Activated T-cell treated with anti-CD3 and anti-CD28 coated beads for 4 hours (primary cell): ENCODE measurements around the gene CD81.

Experiments used
- DNase-seq: peaks from one replicate; pipeline ENCODE4 v3.0.0-alpha.2; 2020

CD81 gene

DNA sequence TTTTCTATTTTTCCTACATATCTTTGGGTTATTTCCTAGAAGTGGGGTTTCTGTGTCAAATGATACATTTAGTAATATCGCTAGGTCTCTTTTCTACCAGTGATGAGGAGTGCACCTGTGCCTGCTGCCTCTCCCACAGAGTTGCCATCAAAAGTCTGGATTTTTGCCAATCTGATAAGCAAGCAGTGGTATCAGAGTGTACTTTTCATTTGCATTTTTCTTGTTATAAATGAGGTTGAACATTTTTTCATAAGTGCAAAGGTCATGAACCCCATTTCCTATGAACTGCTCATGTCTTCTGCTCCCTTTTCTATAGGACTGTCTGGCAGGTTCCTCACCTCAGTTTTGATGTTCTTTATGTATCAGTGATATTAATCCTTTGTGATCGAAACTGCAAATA is 65.5 kb downstream of the CD81 start:
- no peak for DNase-seq

DNA sequence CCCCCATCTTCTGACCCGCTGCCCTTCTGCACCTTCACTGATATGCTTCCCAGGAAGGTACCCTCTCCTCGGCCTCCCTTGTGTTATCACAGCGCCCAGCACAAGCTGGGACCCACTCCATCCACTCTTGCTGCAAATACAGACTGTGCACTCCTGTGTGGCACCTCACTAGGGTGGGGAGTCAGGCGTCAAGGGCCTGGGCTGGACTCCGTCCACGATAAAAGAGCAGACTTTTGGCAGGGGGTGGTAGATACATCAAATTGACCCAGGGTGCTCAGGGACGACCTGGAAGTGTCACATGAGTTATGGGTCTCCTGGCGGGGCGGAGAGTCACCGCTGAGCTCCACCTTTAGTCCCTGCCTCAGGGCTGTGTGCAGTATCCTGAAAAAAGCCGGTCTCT is 66.3 kb downstream of the CD81 start:
- no peak for DNase-seq

DNA sequence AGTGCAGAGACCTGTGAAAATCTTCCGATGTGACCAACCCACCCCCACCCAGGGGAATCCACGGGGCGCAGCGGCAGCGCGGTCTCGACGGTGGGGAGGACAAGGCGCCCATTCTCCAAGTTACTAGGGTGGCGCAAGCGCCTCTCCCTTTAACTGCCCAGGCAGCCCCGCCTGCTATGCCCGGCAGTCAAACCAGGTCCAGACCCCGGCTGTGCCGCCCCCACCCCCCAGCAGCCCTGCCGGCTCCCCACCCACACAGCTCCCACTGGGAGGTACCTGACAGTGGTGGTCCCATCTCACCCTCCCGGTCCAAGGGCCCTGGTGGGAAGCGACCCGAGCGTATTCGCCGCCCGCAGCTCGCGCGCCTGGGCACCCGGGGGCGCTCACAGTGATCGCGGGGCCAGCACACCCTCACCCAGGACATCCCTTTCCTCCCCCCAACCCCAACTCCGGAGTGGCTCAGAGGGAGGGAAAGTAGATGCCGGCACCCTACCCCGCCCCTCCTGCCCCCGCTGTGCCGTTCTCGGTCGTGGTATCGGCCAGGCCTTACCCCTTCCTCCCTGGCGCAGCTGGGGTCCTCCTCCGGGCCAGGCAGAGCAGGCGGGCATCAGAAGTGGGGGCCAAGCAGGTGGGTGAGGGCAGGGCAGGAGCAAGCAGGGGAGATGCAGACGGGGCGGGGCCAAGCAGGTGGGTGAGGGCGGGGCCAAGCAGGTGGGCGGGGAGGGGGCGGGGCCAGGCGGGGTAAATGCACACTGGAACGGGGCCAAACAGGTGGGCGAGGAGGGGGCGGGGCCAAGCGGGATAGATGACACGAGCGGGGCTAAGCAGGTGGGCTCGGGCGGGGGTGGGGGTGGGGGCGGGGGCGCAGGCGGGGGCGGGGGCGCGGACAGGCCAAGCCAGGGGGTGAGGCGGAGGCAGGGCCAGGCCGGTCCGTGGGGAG is 67.0 kb downstream of the CD81 start, which contains the start of gene TRPM5:
TRPM5 (minus strand) TSS at position 634 of the 940 bp plus-strand sequence. CDS start 21,478 bp downstream, outside the sequence.
- DNase-seq = peak; percentile 83

DNA sequence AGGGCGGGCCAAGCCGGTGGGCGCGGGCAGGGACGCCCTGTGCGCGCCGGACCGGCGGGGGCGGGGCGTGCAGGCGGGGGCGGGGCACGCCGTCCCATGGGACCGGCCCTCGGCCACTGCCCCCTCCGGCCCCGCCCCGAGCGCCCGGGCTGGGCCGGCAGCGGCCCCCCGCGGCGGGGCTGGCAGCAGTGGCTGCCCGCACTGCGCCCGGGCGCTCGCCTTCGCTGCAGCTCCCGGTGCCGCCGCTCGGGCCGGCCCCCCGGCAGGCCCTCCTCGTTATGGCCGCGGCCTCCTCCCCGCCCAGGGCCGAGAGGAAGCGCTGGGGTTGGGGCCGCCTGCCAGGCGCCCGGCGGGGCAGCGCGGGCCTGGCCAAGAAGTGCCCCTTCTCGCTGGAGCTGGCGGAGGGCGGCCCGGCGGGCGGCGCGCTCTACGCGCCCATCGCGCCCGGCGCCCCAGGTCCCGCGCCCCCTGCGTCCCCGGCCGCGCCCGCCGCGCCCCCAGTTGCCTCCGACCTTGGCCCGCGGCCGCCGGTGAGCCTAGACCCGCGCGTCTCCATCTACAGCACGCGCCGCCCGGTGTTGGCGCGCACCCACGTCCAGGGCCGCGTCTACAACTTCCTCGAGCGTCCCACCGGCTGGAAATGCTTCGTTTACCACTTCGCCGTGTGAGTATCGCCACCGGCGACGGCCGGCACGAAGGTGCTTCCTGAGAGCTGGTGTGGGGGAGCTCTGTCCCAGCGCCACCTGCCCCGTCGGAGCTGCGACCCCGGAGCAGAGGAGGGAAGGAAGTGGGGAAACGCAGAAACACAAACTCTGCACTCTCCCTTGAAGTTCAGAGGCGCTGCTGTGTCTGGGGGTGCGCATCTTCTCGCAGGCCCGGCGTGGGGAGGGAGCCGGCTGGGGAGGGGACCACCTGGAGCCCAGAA is 68.0 kb downstream of the CD81 start, which contains the start of gene KCNQ1:
KCNQ1 (plus strand) TSS at position 188 of the 925 bp plus-strand sequence; CDS start at position 279, 91 bp downstream.
- no peak for DNase-seq

DNA sequence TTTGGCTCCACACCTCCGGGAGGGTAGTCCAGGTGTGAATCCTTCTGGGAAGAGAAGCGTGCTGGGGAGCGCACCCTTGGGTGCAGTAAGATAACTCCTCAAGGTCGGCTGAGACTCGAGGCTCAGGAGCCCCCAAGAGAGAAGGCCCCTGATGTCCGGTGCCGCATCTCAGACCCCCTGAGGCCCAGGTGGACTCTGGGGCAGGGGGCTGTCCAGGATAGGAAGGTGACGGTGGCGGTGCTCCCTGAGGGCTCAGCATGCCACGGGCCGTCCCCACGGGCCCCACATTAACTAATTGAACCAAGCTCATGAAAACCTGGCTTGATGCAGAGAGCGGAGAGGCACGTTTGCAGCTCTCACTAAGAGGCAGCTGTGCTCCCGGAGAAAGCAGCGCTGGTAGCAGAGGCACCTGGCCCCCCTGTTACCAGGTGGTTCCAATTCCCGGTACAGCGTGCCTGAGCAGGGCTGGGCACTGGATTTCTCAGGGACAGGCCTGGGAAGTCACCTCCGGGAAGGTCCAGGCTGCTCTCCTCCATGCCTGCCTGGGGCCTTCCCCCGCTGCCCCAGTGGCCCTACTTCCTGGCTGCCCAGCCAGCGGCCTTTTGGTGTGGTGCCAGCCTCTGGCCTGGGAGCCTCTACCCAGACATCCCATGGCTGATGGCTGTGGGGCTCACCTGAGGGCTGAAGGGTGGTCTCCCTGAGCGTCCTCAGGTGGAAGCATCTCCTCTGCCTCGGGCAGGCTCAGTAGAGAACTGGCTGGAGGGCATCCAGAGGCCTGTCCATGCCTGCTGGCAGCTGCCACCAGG is 68.8 kb downstream of the CD81 start:
- DNase-seq = no peak

DNA sequence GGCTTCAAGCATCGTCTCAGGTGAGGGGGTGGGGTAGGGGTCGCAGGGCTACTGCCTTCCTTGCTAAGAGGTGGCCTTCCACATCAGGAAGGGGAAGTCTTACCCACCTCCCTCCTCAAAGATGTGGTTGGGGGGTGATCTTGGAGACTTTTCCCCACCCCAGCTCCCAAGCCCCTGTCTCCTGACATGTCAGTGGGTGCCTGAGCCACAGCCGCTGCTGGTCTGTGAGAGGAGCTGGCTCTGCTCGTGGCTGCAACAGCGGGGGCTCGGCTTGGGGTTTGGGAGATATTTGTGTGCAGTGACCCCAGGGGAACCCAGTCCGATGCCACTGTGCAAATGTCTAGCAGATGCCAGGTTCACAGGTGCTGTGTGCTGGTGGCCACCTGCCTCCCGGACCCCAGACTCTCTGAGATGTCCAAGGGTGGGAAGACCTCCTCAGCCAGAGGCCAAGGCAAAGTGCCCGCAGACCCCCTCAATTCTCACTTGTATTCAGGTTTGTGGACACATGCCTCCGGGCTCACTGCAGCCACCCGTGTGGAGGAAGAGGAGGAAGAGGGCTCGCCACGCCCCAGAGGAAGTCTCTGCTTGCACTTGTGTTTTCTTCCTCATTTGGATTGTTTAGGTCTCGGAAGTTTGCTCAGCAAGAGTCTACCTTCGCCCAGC is 69.6 kb downstream of the CD81 start:
- DNase-seq = no peak
